GM12872 (cell line): ENCODE results near the gene SLC6A18.

ENCODE experiments used
- CTCF ChIP-seq: IDR thresholded peaks from 3 replicates; pipeline ENCODE4 v1.5.1; 2011; ENCODE audit warnings: low read depth, mild to moderate bottlenecking, low read length, moderate library complexity; ENCODE audit not compliant: insufficient read depth

The SLC6A18 gene

GRCh38 chr5:1288439-1289335 is 63.5 kb downstream of the SLC6A18 start:
- TF ChIP-seq CTCF, result no peak

GRCh38 chr5:1291611-1292080 is 66.5 kb downstream of the SLC6A18 start:
- no peak for TF ChIP-seq CTCF

GRCh38 chr5:1292139-1292538 is 67.0 kb downstream of the SLC6A18 start:
- TF ChIP-seq CTCF, result no peak

- no peak for TF ChIP-seq CTCF
Measured at GRCh38 chr5:1292846-1293415, 67.8 kb downstream of the SLC6A18 start.

- no peak for TF ChIP-seq CTCF
Measured at GRCh38 chr5:1293416-1294205, 68.4 kb downstream of the SLC6A18 start.

GRCh38 chr5:1294206-1294834 is 69.1 kb downstream of the SLC6A18 start:
- TF ChIP-seq CTCF, result no peak
